ENCODE results near the gene PRKCH. TPM values are rescaled to one million over a fixed set of nuclear protein-coding genes. Genes with fewer than 3 reads are reported as not detected.

Gene PRKCH
- total and polyA plus RNA-seq, 4 donors: 1.8 to 77.2 (median 33.6) TPM

- Histone ChIP-seq H3K9me3 (ENCODE audit: control insufficient read depth, low read length) (peaks cover 2% of the 10 kb centered on the region), H3K36me3 (ENCODE audit: control insufficient read depth in 1 of 2, insufficient read depth in 2 of 2, low read length in 1 of 2) (no peaks in the 10 kb centered on the region), H3K27ac (ENCODE audit: low read depth in 1 of 2, low read length in 2 of 2) (no peak overlapping the region), H3K27me3 (ENCODE audit: control insufficient read depth in 1 of 2, insufficient read depth in 2 of 2, low read length in 1 of 2) (no peaks in the 10 kb centered on the region), H3K4me1 (ENCODE audit: control insufficient read depth in 1 of 2, insufficient read depth in 2 of 2, low read length in 2 of 2) (no peaks in the 10 kb centered on the region), H3K4me3 (ENCODE audit: low read length in 2 of 2) (no peak overlapping the region)
- intact Hi-C loops (cut with DNase I): no loop called here
- DNase-seq (no peak), ATAC-seq (ENCODE audit: low FRiP score) (no peak)
- WGBS, 2 donors: 89 to 95% methylated on average over 4 of the region's 4 CpGs
Measured at GRCh38 chr14:61357123-61357522, 35.7 kb downstream of the PRKCH start.

GRCh38 chr14:61358554-61359226, 37.3 kb downstream of the PRKCH start:
- no peak overlapping the region for H3K4me3 ChIP-seq (ENCODE audit: low read length in 2 of 2)
- ATAC-seq (ENCODE audit: low FRiP score) (no peak), DNase-seq (no peak)
- intact Hi-C loops (cut with DNase I): no loop called here
- no peaks in the 10 kb centered on the region for H3K36me3 ChIP-seq (ENCODE audit: control insufficient read depth in 1 of 2, insufficient read depth in 2 of 2, low read length in 1 of 2)
- H3K27me3 ChIP-seq (ENCODE audit: control insufficient read depth in 1 of 2, insufficient read depth in 2 of 2, low read length in 1 of 2): no peaks in the 10 kb centered on the region
- 82 to 86% methylated on average over 3 of the region's 3 CpGs for WGBS, 2 donors
- no peaks in the 10 kb centered on the region for H3K4me1 ChIP-seq (ENCODE audit: control insufficient read depth in 1 of 2, insufficient read depth in 2 of 2, low read length in 2 of 2)
- no peak overlapping the region for H3K27ac ChIP-seq (ENCODE audit: low read depth in 1 of 2, low read length in 2 of 2)
- H3K9me3 ChIP-seq (ENCODE audit: control insufficient read depth, low read length): peaks cover 6% of the 10 kb centered on the region

GRCh38 chr14:61360796-61361525, 39.6 kb downstream of the PRKCH start:
- ATAC-seq (ENCODE audit: low FRiP score) (no peak), DNase-seq (no peak)
- intact Hi-C loops (cut with DNase I): no loop called here
- H3K4me3 ChIP-seq (ENCODE audit: low read length in 2 of 2): no peak overlapping the region
- H3K4me1 ChIP-seq (ENCODE audit: control insufficient read depth in 1 of 2, insufficient read depth in 2 of 2, low read length in 2 of 2): no peaks in the 10 kb centered on the region
- no peaks in the 10 kb centered on the region for H3K27me3 ChIP-seq (ENCODE audit: control insufficient read depth in 1 of 2, insufficient read depth in 2 of 2, low read length in 1 of 2)
- H3K9me3 ChIP-seq (ENCODE audit: control insufficient read depth, low read length): peaks cover 6% of the 10 kb centered on the region
- H3K27ac ChIP-seq (ENCODE audit: low read depth in 1 of 2, low read length in 2 of 2): no peak overlapping the region
- 61 to 72% methylated on average over 5 of the region's 5 CpGs for WGBS, 2 donors
- no peaks in the 10 kb centered on the region for H3K36me3 ChIP-seq (ENCODE audit: control insufficient read depth in 1 of 2, insufficient read depth in 2 of 2, low read length in 1 of 2)

GRCh38 chr14:61362072-61362750, 40.8 kb downstream of the PRKCH start:
- Histone ChIP-seq H3K4me3 (ENCODE audit: low read length in 2 of 2) (no peak overlapping the region), H3K27ac (ENCODE audit: low read depth in 1 of 2, low read length in 2 of 2) (no peak overlapping the region), H3K27me3 (ENCODE audit: control insufficient read depth in 1 of 2, insufficient read depth in 2 of 2, low read length in 1 of 2) (no peaks in the 10 kb centered on the region), H3K36me3 (ENCODE audit: control insufficient read depth in 1 of 2, insufficient read depth in 2 of 2, low read length in 1 of 2) (no peaks in the 10 kb centered on the region), H3K9me3 (ENCODE audit: control insufficient read depth, low read length) (peaks cover 6% of the 10 kb centered on the region), H3K4me1 (ENCODE audit: control insufficient read depth in 1 of 2, insufficient read depth in 2 of 2, low read length in 2 of 2) (no peaks in the 10 kb centered on the region)
- WGBS, 2 donors: 49 to 54% methylated on average over 5 of the region's 5 CpGs
- no peak for DNase-seq
- intact Hi-C loops (cut with DNase I): no loop called here
- no peak for ATAC-seq (ENCODE audit: low FRiP score)

GRCh38 chr14:61364243-61364642, 42.9 kb downstream of the PRKCH start:
- no peaks in the 10 kb centered on the region for H3K4me1 ChIP-seq (ENCODE audit: control insufficient read depth in 1 of 2, insufficient read depth in 2 of 2, low read length in 2 of 2)
- no peak overlapping the region for H3K4me3 ChIP-seq (ENCODE audit: low read length in 2 of 2)
- DNase-seq (no peak), ATAC-seq (ENCODE audit: low FRiP score) (no peak)
- no peak overlapping the region for H3K27ac ChIP-seq (ENCODE audit: low read depth in 1 of 2, low read length in 2 of 2)
- H3K36me3 ChIP-seq (ENCODE audit: control insufficient read depth in 1 of 2, insufficient read depth in 2 of 2, low read length in 1 of 2): no peaks in the 10 kb centered on the region
- no peaks in the 10 kb centered on the region for H3K27me3 ChIP-seq (ENCODE audit: control insufficient read depth in 1 of 2, insufficient read depth in 2 of 2, low read length in 1 of 2)
- 56 to 59% methylated on average over 2 of the region's 2 CpGs for WGBS, 2 donors
- intact Hi-C loops (cut with DNase I): no loop called here
- peaks cover 3% of the 10 kb centered on the region for H3K9me3 ChIP-seq (ENCODE audit: control insufficient read depth, low read length)

- DNase-seq (no peak), ATAC-seq (ENCODE audit: low FRiP score) (no peak)
- H3K27me3 ChIP-seq (ENCODE audit: control insufficient read depth in 1 of 2, insufficient read depth in 2 of 2, low read length in 1 of 2): no peaks in the 10 kb centered on the region
- H3K27ac ChIP-seq (ENCODE audit: low read depth in 1 of 2, low read length in 2 of 2): no peak overlapping the region
- intact Hi-C loops (cut with DNase I): no loop called here
- H3K9me3 ChIP-seq (ENCODE audit: control insufficient read depth, low read length): peaks cover 3% of the 10 kb centered on the region
- H3K4me1 ChIP-seq (ENCODE audit: control insufficient read depth in 1 of 2, insufficient read depth in 2 of 2, low read length in 2 of 2): no peaks in the 10 kb centered on the region
- H3K36me3 ChIP-seq (ENCODE audit: control insufficient read depth in 1 of 2, insufficient read depth in 2 of 2, low read length in 1 of 2): no peaks in the 10 kb centered on the region
- H3K4me3 ChIP-seq (ENCODE audit: low read length in 2 of 2): no peak overlapping the region
- 52 to 53% methylated on average over 3 of the region's 3 CpGs for WGBS, 2 donors
Measured at GRCh38 chr14:61365667-61366212, 44.4 kb downstream of the PRKCH start.

- no peaks in the 10 kb centered on the region for H3K9me3 ChIP-seq (ENCODE audit: control insufficient read depth, low read length)
- no peak overlapping the region for H3K27ac ChIP-seq (ENCODE audit: low read depth in 1 of 2, low read length in 2 of 2)
- 68 to 69% methylated on average over 5 of the region's 5 CpGs for WGBS, 2 donors
- no peaks in the 10 kb centered on the region for H3K4me1 ChIP-seq (ENCODE audit: control insufficient read depth in 1 of 2, insufficient read depth in 2 of 2, low read length in 2 of 2)
- H3K27me3 ChIP-seq (ENCODE audit: control insufficient read depth in 1 of 2, insufficient read depth in 2 of 2, low read length in 1 of 2): no peaks in the 10 kb centered on the region
- ATAC-seq (ENCODE audit: low FRiP score): no peak
- intact Hi-C loops (cut with DNase I): no loop called here
- no peak for DNase-seq
- no peaks in the 10 kb centered on the region for H3K36me3 ChIP-seq (ENCODE audit: control insufficient read depth in 1 of 2, insufficient read depth in 2 of 2, low read length in 1 of 2)
- H3K4me3 ChIP-seq (ENCODE audit: low read length in 2 of 2): no peak overlapping the region
Measured at GRCh38 chr14:61368114-61368710, 46.8 kb downstream of the PRKCH start.

- DNase-seq (no peak), ATAC-seq (ENCODE audit: low FRiP score) (no peak)
- Histone ChIP-seq H3K9me3 (ENCODE audit: control insufficient read depth, low read length) (peaks cover 4% of the 10 kb centered on the region), H3K36me3 (ENCODE audit: control insufficient read depth in 1 of 2, insufficient read depth in 2 of 2, low read length in 1 of 2) (no peaks in the 10 kb centered on the region), H3K27me3 (ENCODE audit: control insufficient read depth in 1 of 2, insufficient read depth in 2 of 2, low read length in 1 of 2) (no peaks in the 10 kb centered on the region), H3K4me1 (ENCODE audit: control insufficient read depth in 1 of 2, insufficient read depth in 2 of 2, low read length in 2 of 2) (no peaks in the 10 kb centered on the region), H3K27ac (ENCODE audit: low read depth in 1 of 2, low read length in 2 of 2) (no peak overlapping the region), H3K4me3 (ENCODE audit: low read length in 2 of 2) (no peak overlapping the region)
- 60 to 71% methylated on average over 3 of the region's 3 CpGs for WGBS, 2 donors
- intact Hi-C loops (cut with DNase I): no loop called here
Measured at GRCh38 chr14:61368781-61369453, 47.5 kb downstream of the PRKCH start.
